Skeletal muscle tissue (tissue), 4 donors: ENCODE results near the gene FCAMR. TPM values are rescaled to one million over a fixed set of nuclear protein-coding genes. Genes with fewer than 3 reads are reported as not detected.

ENCODE experiments used
- H3K27ac ChIP-seq: one replicate; pipeline ENCODE4 v1.7.0; 2013; ENCODE audit warnings: mild to moderate bottlenecking, low read depth, low read length, inconsistent platforms
- H3K27me3 ChIP-seq, 3 donors: one replicate each; pipeline ENCODE4 v1.7.0; 2013; ENCODE audit warnings: low read length in 3 of 3; ENCODE audit not compliant: control insufficient read depth in 3 of 3, insufficient read depth in 3 of 3
- H3K36me3 ChIP-seq, 3 donors: one replicate each; pipeline ENCODE4 v1.7.0; 2013; ENCODE audit warnings: low read length in 3 of 3; ENCODE audit not compliant: control insufficient read depth in 3 of 3, insufficient read depth in 3 of 3
- H3K4me1 ChIP-seq, 3 donors: one replicate each; pipeline ENCODE4 v1.7.0; 2013; ENCODE audit warnings: low read length in 3 of 3, mild to moderate bottlenecking in 3 of 3; ENCODE audit not compliant: control insufficient read depth in 3 of 3, insufficient read depth in 3 of 3
- H3K4me3 ChIP-seq, 3 donors: one replicate each; pipeline ENCODE4 v1.7.0; 2013; ENCODE audit warnings: low read length in 3 of 3
- H3K9ac ChIP-seq, 3 donors: one replicate each; pipeline ENCODE4 v1.7.0; 2013; ENCODE audit warnings: low read length in 3 of 3, mild to moderate bottlenecking in 3 of 3, moderate library complexity in 2 of 3, low read depth in 1 of 3
- H3K9me3 ChIP-seq, 3 donors: one replicate each; pipeline ENCODE4 v1.7.0; 2013; ENCODE audit warnings: low read length in 3 of 3; ENCODE audit not compliant: control insufficient read depth in 3 of 3
- total RNA-seq: library from RNA; depleted of rRNA; stranded (reverse); fragments of >200 nt; gene quantifications from one replicate; pipeline ENCODE4 v1.2.3, GENCODE V29; 2014
- donor health status: Osteomylitis.

The FCAMR gene
- total RNA-seq, 1 donor from 2014 or later: not detected

DNA sequence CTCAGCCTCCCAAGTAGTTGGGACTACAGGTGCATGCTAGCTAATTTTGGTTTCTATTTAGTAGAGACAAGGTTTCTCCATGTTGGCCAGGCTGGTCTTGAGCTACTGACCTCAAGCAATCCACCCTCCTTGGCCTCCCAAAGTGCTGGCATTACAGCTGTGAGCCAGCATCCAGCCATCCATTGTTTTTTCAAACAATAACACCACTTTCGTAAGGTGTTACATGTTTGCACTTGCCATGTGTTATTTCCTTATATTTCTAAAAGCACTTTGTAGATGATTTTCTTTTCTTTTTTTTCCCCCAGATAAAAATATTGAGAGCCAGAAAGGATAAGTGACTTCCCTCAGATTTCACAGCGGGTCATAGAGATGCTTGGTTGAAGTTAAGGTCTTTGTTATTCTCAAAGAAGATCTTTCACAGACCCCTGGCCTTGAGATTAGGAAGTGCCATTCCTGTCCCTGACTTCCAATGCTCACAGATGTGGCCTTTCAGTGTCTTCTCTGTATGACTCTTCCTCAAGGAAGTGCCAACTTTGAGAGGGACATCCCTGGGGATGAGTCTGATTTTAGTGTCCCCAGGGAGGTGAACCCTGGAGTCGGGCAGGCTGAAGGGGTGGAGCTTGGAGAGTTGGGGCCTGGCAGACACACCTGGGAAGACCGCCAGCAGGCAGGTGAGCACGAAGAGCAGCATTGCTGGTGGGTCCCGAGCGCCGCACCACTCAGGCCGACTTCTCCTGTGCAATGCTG is 30.2 kb downstream of the FCAMR start:
- Histone ChIP-seq H3K36me3 (no peaks in the 10 kb centered on the region), H3K27me3 (peaks cover 5 to 11% (median 11%) of the 10 kb centered on the region in 3 donors), H3K9me3 (no peaks in the 10 kb centered on the region)

DNA sequence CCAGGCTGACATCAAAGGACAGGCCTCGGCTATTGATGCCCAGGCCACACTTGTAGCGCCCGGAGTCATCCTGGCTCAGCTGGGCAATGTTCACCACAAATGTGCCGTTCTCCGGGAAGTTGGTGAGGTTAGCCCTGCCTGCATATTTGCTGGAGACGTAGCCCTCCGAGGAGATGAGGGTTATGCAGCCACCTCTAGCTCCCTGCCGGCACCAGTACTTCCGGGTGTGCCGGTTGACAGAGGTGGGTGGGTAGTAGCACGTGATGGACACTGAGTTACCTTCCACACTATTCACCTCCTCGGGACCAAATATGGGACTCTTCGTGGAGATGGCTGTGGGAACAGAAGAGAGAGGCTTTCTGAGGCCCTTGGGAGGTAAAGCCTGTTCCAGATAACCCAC is 31.1 kb downstream of the FCAMR start:
- Histone ChIP-seq H3K36me3 (no peaks in the 10 kb centered on the region), H3K9ac (no peak overlapping the region), H3K4me3 (no peak overlapping the region), H3K9me3 (no peaks in the 10 kb centered on the region), H3K4me1 (no peaks in the 10 kb centered on the region), H3K27me3 (peaks cover 3 to 11% (median 4%) of the 10 kb centered on the region in 3 donors), H3K27ac (no peak overlapping the region)

More for the DNA sequence above, 30.2 kb downstream of the FCAMR start:
- Histone ChIP-seq H3K27ac (no peak overlapping the region), H3K9ac (no peak overlapping the region), H3K4me1 (no peaks in the 10 kb centered on the region), H3K4me3 (no peak overlapping the region)

DNA sequence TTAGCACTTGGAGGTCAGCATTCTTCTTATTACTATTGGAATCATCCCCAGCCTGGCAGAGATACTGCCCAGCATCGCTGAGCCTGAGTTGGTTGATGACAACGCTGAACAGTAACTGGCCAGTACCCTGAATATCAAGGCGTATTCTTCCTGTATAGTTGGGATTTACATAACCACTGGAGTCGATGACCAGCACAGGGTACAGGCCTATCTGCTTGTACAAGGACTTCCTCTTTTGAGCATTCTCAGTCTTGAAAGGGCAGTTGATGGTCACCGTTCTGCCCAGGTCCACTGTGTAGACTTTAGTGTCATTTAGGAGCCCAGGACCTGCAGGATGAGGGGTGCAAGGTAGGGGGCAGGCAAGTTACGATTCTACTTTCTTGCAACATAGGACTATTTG is 32.8 kb downstream of the FCAMR start:
- Histone ChIP-seq H3K36me3 (no peaks in the 10 kb centered on the region), H3K27me3 (peaks cover under 1 to 4% (median under 1%) of the 10 kb centered on the region in 3 donors), H3K4me1 (no peaks in the 10 kb centered on the region), H3K4me3 (no peak overlapping the region), H3K9ac (no peak overlapping the region), H3K9me3 (no peaks in the 10 kb centered on the region), H3K27ac (no peak overlapping the region)

DNA sequence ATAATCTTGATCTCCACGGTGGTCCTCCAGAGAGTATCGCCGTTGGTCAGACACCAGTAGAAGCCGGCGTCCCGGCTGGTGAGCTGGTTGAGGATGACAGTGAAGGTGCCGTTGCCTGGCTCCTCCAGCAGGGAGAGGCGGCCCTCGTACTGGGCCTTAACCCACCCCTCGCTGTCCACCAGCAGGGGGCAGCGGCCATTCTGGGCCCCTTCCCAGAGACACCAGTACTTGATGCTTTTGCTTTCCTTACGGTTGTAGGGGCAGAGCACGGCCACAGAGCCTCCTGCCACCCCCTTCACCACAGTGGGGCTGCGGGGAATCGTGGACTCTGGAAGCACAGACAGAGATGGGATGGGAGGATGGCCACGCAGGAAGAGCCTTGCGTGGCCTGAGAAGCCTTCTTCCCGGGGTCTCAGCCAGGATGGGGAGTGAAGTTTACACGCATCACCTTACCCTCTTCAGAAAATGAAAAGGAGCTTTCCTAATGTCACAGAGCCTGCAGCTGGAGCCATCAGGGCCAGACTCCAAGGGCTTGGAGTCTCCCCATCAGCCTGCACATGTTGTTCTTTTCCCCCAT is 34.7 kb downstream of the FCAMR start:
- Histone ChIP-seq H3K4me3 (no peak overlapping the region), H3K9me3 (no peaks in the 10 kb centered on the region), H3K4me1 (no peaks in the 10 kb centered on the region), H3K36me3 (no peaks in the 10 kb centered on the region), H3K9ac (no peak overlapping the region), H3K27ac (no peak overlapping the region), H3K27me3 (peaks cover 0 to 3% (median 0%) of the 10 kb centered on the region in 3 donors)

DNA sequence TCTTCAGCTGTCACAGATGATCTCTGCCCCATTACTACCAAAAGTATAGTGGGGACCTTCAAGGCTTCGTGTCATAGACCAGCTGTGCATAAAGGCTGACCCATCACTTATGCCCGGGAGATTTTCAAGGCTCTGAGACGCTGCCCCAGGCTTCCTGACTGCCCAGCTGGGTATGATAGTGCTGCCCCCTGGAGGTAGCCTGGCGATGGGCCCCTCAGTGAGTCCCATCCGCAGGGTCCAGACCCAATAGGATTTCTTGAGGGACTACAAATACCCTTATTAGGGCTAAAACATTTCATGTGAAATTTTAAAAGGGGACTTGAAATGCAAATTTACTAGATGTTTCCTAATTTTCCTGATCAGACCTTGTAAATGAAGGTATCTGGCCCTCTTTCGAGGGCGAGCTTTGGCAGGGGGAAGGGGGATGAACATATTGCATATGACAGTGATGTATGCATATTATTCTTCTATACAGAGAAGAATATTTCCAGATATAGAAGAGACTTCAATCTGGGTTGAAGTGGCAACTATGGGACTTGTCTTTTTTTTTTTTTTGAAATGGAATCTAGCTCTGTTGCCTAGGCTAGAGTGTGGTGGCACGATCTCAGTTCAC is 36.8 kb downstream of the FCAMR start:
- Histone ChIP-seq H3K27ac (no peak overlapping the region), H3K4me3 (no peak overlapping the region), H3K9me3 (no peaks in the 10 kb centered on the region), H3K9ac (no peak overlapping the region), H3K36me3 (no peaks in the 10 kb centered on the region), H3K27me3 (peaks cover 0 to 3% (median 0%) of the 10 kb centered on the region in 3 donors), H3K4me1 (no peaks in the 10 kb centered on the region)

DNA sequence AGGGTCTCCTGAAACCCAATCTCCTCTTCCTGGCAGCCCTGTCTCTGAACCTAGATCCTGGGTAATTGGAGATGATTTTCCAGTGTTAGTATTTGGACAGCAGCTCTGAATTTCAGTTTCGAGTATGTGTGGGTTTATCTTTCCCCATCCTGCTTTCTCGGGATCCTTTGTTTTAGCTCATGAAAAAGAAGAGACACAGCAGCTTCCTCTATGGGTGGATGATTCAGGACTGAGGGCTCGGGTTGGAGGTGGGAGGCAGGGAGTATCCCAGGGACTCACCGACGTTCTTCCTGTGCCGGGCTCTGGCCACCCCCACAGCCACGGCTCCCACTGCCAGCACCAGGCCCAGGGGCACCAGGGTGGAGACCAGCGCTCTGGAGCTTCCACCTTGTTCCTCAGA is 38.1 kb downstream of the FCAMR start:
- Histone ChIP-seq H3K4me3 (no peak overlapping the region), H3K9ac (no peak overlapping the region), H3K4me1 (no peaks in the 10 kb centered on the region), H3K27ac (no peak overlapping the region), H3K27me3 (peaks cover 0 to 3% (median 0%) of the 10 kb centered on the region in 3 donors), H3K9me3 (no peaks in the 10 kb centered on the region), H3K36me3 (no peaks in the 10 kb centered on the region)

DNA sequence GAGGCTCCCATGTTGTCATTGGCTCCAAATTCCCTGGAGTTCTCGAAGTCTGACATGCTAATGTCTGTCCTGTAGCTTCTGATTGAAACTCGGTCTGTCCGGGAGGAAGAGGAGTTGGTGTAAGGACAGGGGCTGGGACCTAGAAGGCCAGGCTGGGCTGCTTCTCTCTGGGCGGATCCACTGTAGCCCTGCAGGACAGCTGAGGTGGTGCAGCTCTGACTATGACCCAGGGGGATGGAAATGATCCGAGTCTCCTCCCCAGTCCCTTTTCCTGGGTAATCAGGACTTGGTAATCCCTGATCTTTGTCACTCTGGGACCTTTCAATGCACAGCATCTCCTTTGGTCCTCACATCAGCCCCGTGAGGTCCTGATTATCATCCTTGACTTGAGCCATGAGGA is 38.6 kb downstream of the FCAMR start:
- Histone ChIP-seq H3K4me3 (no peak overlapping the region), H3K9me3 (no peaks in the 10 kb centered on the region), H3K9ac (no peak overlapping the region), H3K4me1 (no peaks in the 10 kb centered on the region), H3K36me3 (no peaks in the 10 kb centered on the region), H3K27ac (no peak overlapping the region), H3K27me3 (peaks cover 0 to 3% (median 0%) of the 10 kb centered on the region in 3 donors)

DNA sequence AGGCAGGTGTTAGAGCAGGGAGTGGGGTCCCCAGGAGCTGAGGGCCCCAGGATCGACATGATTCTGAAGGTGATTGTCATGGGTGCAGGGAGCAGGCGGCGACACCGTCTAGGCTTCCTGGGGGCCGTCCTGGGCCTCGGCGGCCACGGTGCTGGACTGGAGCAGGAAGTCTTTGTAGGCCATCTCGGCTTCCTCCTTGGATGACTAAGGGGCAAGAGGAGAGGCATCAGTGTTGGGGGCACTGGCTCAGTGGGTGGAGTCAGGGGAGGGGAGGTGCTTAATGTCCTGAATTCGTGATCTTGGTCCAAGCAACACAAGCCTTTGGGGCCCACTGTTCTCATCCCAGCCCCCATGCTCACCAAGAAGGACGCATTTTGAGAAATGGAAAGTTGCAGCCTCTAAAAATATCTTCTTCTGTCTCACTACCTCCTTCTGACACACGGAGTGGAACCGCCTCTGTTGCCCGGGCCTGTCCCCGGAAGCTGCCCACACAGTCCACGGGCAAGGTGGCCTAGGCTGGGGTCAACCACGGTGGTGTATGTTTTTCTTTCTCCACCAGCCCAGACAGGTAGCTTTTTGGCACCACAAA is 40.0 kb downstream of the FCAMR start:
- Histone ChIP-seq H3K9ac (no peak overlapping the region), H3K9me3 (no peaks in the 10 kb centered on the region), H3K36me3 (no peaks in the 10 kb centered on the region), H3K27me3 (peaks cover 0 to 3% (median 0%) of the 10 kb centered on the region in 3 donors), H3K4me3 (no peak overlapping the region), H3K27ac (no peak overlapping the region), H3K4me1 (no peaks in the 10 kb centered on the region)

DNA sequence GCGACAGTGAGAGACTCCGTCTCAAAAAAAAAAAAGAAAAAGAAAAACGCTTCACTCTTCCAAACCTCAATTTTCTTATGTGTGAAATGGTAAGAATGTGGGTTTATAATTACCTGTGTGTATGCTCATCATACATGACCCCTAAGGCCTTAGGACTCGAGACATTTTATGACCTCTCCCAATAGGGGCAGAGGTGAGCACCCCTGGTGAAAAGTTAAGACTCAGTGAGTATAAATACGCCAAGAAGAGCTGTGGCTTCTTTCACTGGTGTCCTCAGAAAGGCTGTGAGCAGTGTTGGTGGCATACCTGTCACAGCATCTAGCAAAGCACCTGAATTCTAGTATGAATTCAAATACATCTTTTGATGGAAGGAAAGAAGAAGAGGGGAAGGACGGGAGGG is 40.7 kb downstream of the FCAMR start:
- Histone ChIP-seq H3K27me3 (peaks cover 0 to 3% (median 0%) of the 10 kb centered on the region in 3 donors), H3K4me1 (no peaks in the 10 kb centered on the region), H3K4me3 (no peak overlapping the region), H3K36me3 (no peaks in the 10 kb centered on the region), H3K9ac (no peak overlapping the region), H3K9me3 (no peaks in the 10 kb centered on the region), H3K27ac (no peak overlapping the region)

DNA sequence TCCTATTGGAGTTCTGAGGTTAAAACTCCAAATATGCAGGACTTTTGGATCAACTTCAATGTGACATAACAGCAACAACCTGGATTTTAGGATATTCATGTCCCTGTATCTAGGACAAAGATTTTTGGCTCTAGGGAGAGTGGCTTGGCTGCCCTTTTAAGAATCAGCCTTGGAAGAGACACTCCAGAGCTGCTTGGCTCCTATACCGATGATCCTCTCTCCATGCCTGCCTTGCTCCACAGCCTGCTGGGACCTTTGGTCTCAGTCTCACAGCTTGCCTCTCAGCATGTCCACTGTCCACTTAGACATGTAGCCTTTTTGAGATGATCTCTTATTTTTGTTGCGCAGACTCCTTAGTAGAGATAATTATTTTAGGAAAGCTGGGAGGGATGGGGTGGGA is 44.0 kb downstream of the FCAMR start:
- H3K4me3 ChIP-seq: no peak overlapping the region
- peaks cover 0 to 3% (median 0%) of the 10 kb centered on the region in 3 donors for H3K27me3 ChIP-seq
- H3K4me1 ChIP-seq: peaks cover 0 to 16% (median 6%) of the 10 kb centered on the region in 3 donors

More for the DNA sequence above, 44.0 kb downstream of the FCAMR start:
- Histone ChIP-seq H3K27ac (no peak overlapping the region), H3K9me3 (no peaks in the 10 kb centered on the region), H3K9ac (no peak overlapping the region), H3K36me3 (no peaks in the 10 kb centered on the region)
